SH-SY5Y (cell line): ENCODE results near the gene NRAP.

Source experiments
- GATA2 ChIP-seq: IDR thresholded peaks from 2 replicates; pipeline ENCODE4 v1.6.1; 2011; ENCODE audit warnings: mild to moderate bottlenecking, low read depth, low read length
- GATA3 ChIP-seq: IDR thresholded peaks from 2 replicates; pipeline ENCODE4 v1.6.1; 2011; ENCODE audit warnings: low read depth, mild to moderate bottlenecking, low read length, moderate library complexity

DNA sequence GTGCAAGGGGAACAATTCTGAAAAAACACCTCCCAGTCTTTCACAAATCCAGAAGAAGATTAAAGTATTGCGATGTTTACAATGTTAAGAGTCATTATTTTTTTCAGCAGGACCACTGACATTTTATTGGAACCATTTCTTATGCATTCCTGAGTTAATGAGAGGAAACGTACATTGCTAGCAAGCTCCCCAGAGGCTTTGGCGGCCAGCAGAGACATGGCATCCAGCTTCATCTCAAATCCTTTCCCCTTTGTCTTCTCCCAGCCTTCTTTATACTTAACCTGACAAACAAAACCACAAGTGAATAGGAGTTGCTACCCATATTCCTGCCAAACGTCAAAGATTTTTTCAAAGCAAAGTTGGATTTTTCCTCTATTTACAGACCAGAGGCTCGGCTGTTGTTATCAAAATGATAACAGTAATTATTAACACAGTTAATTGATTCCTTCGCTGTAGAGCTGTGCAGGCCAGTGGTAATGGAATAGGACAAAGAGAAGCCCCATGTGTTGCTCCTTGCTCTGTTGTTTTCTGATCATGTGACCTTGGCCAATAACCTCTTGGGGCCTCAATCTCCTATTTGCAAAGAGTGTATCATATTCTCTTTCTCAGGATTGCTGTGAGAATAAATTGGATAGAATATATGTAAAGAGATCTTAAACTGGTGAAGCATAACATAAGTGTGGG lies 32.0 kb downstream of the NRAP start:
- TF ChIP-seq GATA2 (no peak), GATA3 (no peak)
